GM12892 (cell line): ENCODE data around the gene PSMG4.

Experiments
- POLR2A ChIP-seq: IDR thresholded peaks from 2 replicates; pipeline ENCODE4 v1.6.1; 2011; ENCODE audit warnings: low read depth, low read length, control low read depth
- POLR2AphosphoS5 ChIP-seq: IDR thresholded peaks from 2 replicates; pipeline ENCODE4 v1.6.1; 2011; ENCODE audit warnings: low read depth, low read length, control low read depth
- TAF1 ChIP-seq: IDR thresholded peaks from 2 replicates; pipeline ENCODE4 v1.6.1; 2011; ENCODE audit warnings: low read depth, mild to moderate bottlenecking, control low read depth, low read length, borderline replicate concordance

GRCh38 chr6:3277251-3277650 is 18.5 kb downstream of the PSMG4 start:
- TF ChIP-seq POLR2A = no peak
- TF ChIP-seq POLR2AphosphoS5 = no peak
- no peak for TF ChIP-seq TAF1
